PC-9 (cell line): Measurements from ENCODE around the gene HTR3D. TPM values are rescaled to one million over a fixed set of nuclear protein-coding genes. Genes with fewer than 3 reads are reported as not detected.
A peak's percentile ranks its signal among the peaks of the same experiment; 100 is the strongest.
"Not testable (repeated sequence)": the region's sequence is repeated elsewhere in the genome, so short reads cannot be mapped to it uniquely, and the experiment has no call there.

Experiments used
- BruUV-seq: library from RNA; stranded (reverse); fragments of 400-500 nt; replicated peaks from 2 replicates; lab custom pipeline; 2021; lab: Mats Ljungman, UMichigan
- CTCF ChIA-PET: fragments of 300-600 bp; sonication (Branson Sonifier 250); formaldehyde crosslinking; loops from one replicate; lab custom pipeline; 2022; ENCODE audit warnings: antibody characterized with exemption; lab: Charles Lee
- POLR2A ChIA-PET: fragments of 300-600 bp; sonication (Branson Sonifier 250); formaldehyde crosslinking; loops from one replicate; lab custom pipeline; 2022; ENCODE audit warnings: antibody characterized with exemption; ENCODE audit not compliant: unreplicated experiment; lab: Charles Lee
- DNase-seq, 2 experiments: peaks; one replicate each; pipeline versions ENCODE4 v3.0.0 to v3.0.0-alpha.2; 2015 to 2022; ENCODE audit warnings: mixed read lengths in 1 of 2
- H2AFZ ChIP-seq: fragments of 200-600 bp; sonication (generic); 2 replicates; pipeline ENCODE4 v1.8.1; 2017; ENCODE audit warnings: antibody characterized with exemption
- H3F3A ChIP-seq: fragments of 200-600 bp; sonication (generic); 2 replicates; pipeline ENCODE4 v1.8.1; 2017; ENCODE audit warnings: antibody characterized with exemption, mild to moderate bottlenecking, low read depth; ENCODE audit not compliant: insufficient read depth
- H3K27ac ChIP-seq: fragments of 200-600 bp; sonication (generic); 2 replicates; pipeline ENCODE4 v1.6.1; 2016; ENCODE audit warnings: mixed run types
- H3K27me3 ChIP-seq: fragments of 200-600 bp; sonication (generic); 2 replicates; pipeline ENCODE4 v1.6.1; 2016; ENCODE audit warnings: low read depth, mixed run types; ENCODE audit not compliant: insufficient read depth
- H3K36me3 ChIP-seq: fragments of 200-600 bp; sonication (generic); 2 replicates; pipeline ENCODE4 v1.6.1; 2016; ENCODE audit warnings: low read depth, mixed run types
- H3K4me1 ChIP-seq: fragments of 200-600 bp; sonication (generic); replicated peaks from 2 replicates; pipeline ENCODE4 v1.6.1; 2016; ENCODE audit warnings: mixed run types; ENCODE audit not compliant: insufficient read depth
- H3K4me2 ChIP-seq: fragments of 200-600 bp; sonication (generic); 2 replicates; pipeline ENCODE4 v1.6.1; 2017; ENCODE audit warnings: mixed run types
- H3K4me3 ChIP-seq: fragments of 200-600 bp; sonication (generic); 2 replicates; pipeline ENCODE4 v1.6.1; 2016; ENCODE audit warnings: mixed run types
- H3K79me2 ChIP-seq: fragments of 200-600 bp; sonication (generic); 2 replicates; pipeline ENCODE4 v1.6.1; 2017; ENCODE audit warnings: low read depth, mixed run types
- H3K9me2 ChIP-seq: fragments of 200-600 bp; sonication (generic); 2 replicates; pipeline ENCODE4 v1.8.1; 2017; ENCODE audit warnings: mild to moderate bottlenecking; ENCODE audit not compliant: insufficient read depth
- H3K9me3 ChIP-seq: fragments of 200-600 bp; sonication (generic); 2 replicates; pipeline ENCODE4 v1.8.1; 2016; ENCODE audit warnings: low read depth; ENCODE audit not compliant: insufficient read depth
- H4K20me1 ChIP-seq: fragments of 200-600 bp; sonication (generic); 2 replicates; pipeline ENCODE4 v1.8.1; 2017; ENCODE audit not compliant: insufficient read depth
- CTCF ChIP-seq: fragments of 200-600 bp; sonication (generic); conservative IDR thresholded peaks from 2 replicates; pipeline ENCODE4 v1.6.1; 2017; ENCODE audit warnings: mixed run types, antibody characterized with exemption, mild to moderate bottlenecking, moderate library complexity
- EZH2 ChIP-seq: fragments of 200-600 bp; sonication (generic); IDR thresholded peaks from 2 replicates; pipeline ENCODE4 v1.8.0; 2017; ENCODE audit warnings: antibody characterized with exemption, low read depth
- intact Hi-C: fragments of 100-400 bp; cut with micrococcal nuclease; formaldehyde crosslinking; loops from one replicate; pipeline ENCODE4 v1.10.0; 2022; ENCODE audit not compliant: unreplicated experiment
- total RNA-seq: library from RNA; stranded (reverse); gene quantifications from 2 replicates; pipeline ENCODE4 v1.2.3, GENCODE V29; 2021

The HTR3D gene
- total RNA-seq, 1 experiment from 2014 or later = not detected

DNA sequence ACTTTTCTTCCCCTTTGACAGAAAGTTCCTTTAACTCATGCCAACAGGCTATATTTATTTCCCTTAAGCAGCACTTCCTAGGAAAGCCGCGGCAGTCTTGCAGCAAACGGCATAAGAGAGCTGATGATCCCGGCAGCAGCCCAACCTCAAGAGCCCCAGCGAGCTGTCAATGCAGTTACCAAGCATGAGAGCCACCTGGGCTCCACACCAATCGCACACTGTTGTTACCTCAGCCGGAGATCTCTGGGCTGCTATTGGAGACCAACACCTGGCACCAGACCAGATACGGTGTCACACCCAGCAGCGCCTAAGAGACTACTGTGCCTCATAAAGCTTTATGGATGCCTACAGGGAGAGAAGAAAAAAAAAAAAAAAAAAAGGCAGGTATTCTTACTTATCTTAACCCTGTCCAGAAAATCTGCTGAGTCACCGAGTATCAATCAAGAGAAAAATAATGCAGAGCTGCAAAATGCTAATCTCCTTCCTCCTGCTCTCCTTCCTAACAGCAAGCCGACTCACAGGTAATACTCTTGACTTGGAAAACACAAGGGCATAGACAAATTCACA is 25.5 kb upstream of the HTR3D start:
- Histone ChIP-seq H3F3A (peaks cover 80% of the 10 kb centered on the region), H3K4me3 (peak overlapping the region; percentile 22; the same call in 1 of the 2 replicates), H3K27ac (peak overlapping the region; percentile 97), H2AFZ (peak overlapping the region; percentile 14; the same call in 1 of the 2 replicates), H4K20me1 (no peaks in the 10 kb centered on the region), H3K4me2 (peak overlapping the region; percentile 71), H3K79me2 (peaks cover 81% of the 10 kb centered on the region), H3K36me3 (peaks cover 46% of the 10 kb centered on the region), H3K9me2 (no peaks in the 10 kb centered on the region), H3K27me3 (no peaks in the 10 kb centered on the region), H3K9me3 (no peaks in the 10 kb centered on the region), H3K4me1 (peaks cover 83% of the 10 kb centered on the region)
- DNase-seq = peak; percentile 98 to 100
- no TSS peak for BruUV-seq
- TF ChIP-seq EZH2 (no peak), CTCF (no peak)
- intact Hi-C loops = loop anchor here (1.0 to 2.0 kb wide), 5 partner anchors 11 to 129 kb away; partner anchors contain the start of genes ABCC5 and EIF2B5
- CTCF ChIA-PET = interaction anchor here (0.6 to 1.5 kb wide), 12 partner anchors 9 to 523 kb away, joined by 3 to 12 read pairs (median 5); partner anchors contain the start of genes ABCC5 and PARL
- POLR2A ChIA-PET = interaction anchor here (0.7 to 0.8 kb wide), 4 partner anchors 9 to 235 kb away, joined by 3 to 13 read pairs (median 8); partner anchors contain the start of gene EIF2B5

DNA sequence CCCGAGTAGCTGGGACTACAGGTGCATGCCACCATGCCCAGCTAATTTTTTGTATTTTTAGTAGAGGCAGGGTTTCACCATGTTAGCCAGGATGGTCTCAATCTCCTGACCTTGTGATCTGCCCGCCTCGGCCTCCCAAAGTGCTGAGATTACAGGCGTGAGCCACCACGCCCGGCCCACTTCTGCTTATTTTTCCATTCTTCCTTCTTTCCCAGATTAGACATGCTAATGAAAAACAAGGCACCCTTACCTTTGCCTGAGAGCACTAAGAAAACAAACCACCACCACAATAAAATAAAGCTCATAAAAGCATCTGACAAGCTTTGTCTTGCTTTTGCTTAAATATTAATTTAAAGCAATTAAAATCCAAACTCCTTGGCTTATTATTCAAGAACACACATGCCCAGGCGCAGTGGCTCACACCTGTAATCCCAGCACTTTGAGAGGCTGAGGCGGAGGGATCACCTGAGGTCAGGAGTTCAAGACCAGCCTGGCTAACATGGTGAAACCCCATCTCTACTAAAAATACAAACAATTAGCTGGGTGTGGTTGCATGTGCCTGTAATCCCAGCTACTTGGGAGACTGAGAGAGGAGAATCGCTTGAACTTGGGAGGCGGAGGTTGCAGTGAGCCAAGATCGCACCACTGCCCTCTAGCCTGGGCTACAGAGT is 24.3 kb upstream of the HTR3D start:
- H3F3A ChIP-seq = peaks cover 91% of the 10 kb centered on the region
- peaks cover 72% of the 10 kb centered on the region for H3K79me2 ChIP-seq
- H3K4me2 ChIP-seq = peak overlapping the region; percentile 71
- peaks cover 44% of the 10 kb centered on the region for H3K36me3 ChIP-seq
- POLR2A ChIA-PET, H3K9me3 ChIP-seq, H2AFZ ChIP-seq, H3K27me3 ChIP-seq, H3K4me3 ChIP-seq, H3K9me2 ChIP-seq, BruUV-seq, H4K20me1 ChIP-seq: not testable (repeated sequence)
- CTCF ChIA-PET = interaction anchor here (0.6 to 1.5 kb wide), 3 partner anchors 11 to 1849 kb away, joined by 3 to 6 read pairs (median 4); partner anchors contain the start of gene ABCC5
- intact Hi-C loops = loop anchor here (2.0 kb wide), 2 partner anchors 48 to 128 kb away; partner anchors contain the start of gene EIF2B5
- H3K27ac ChIP-seq = peak overlapping the region; percentile 97
- H3K4me1 ChIP-seq = peaks cover 94% of the 10 kb centered on the region
- peak in 1 of 2 experiments; percentile 31 for DNase-seq

DNA sequence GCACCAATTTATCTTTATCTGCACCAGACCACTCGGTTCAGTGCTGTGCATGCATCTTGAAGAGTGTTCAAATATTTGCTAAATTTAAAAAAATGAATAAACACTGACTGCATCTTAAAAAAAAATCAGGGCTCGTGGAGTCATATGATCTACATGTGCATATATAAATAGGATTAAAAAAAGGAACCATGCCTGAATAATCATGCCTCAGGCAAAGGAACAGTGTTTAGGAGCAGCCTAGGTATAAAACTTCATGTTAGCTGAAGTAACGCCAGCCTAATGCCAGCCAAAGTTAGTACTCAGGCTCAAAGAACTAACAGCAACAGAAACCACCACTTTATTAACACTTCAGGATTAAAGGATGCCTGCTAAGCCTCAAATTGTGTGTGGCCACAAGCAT is 23.4 kb upstream of the HTR3D start:
- Histone ChIP-seq H3K79me2 (peaks cover 72% of the 10 kb centered on the region), H3K9me3 (peaks cover 7% of the 10 kb centered on the region; the same call in 1 of the 2 replicates), H3K4me2 (peak overlapping the region; percentile 71), H3K27ac (peak overlapping the region; percentile 97), H3K4me1 (peaks cover 94% of the 10 kb centered on the region), H3K4me3 (no peak overlapping the region), H3K36me3 (peaks cover 53% of the 10 kb centered on the region), H2AFZ (no peak overlapping the region), H3K9me2 (no peaks in the 10 kb centered on the region), H3K27me3 (no peaks in the 10 kb centered on the region), H4K20me1 (no peaks in the 10 kb centered on the region), H3F3A (peaks cover 92% of the 10 kb centered on the region)
- ChIA-PET CTCF (interaction anchor here (0.6 kb wide), 1 partner anchor 1848 kb away, joined by 4 read pairs; no protein-coding TSS in a partner anchor), POLR2A (no interaction called here)
- TF ChIP-seq EZH2 (no peak), CTCF (no peak)
- peak in 1 of 2 experiments; percentile 33 for DNase-seq
- no TSS peak for BruUV-seq
- intact Hi-C loops = no loop called here
